Body of pancreas (tissue), 4 donors: ENCODE measurements around the gene MOCS2. TPM values are rescaled to one million over a fixed set of nuclear protein-coding genes. Genes with fewer than 3 reads are reported as not detected.

Source experiments
- ATAC-seq: fragments of 150-250 bp; one replicate; pipeline ENCODE4 v1.9.1; 2016
- DNase-seq, 4 donors: peaks; one replicate each; pipeline ENCODE4 v3.0.0-alpha.2; 2019
- H3K27ac ChIP-seq, 4 donors: fragments of 200-600 bp; sonication (generic); 1 replicate in 3 of 4; 2 replicates in 1 of 4; pipeline versions ENCODE4 v1.5.1 to v1.6.1; 2016 to 2019; ENCODE audit warnings: mild to moderate bottlenecking in 1 of 4, mixed read lengths in 1 of 4, moderate library complexity in 1 of 4
- H3K27me3 ChIP-seq, 2 donors: fragments of 200-600 bp; sonication (generic); one replicate each; pipeline ENCODE4 v1.6.0; 2016; ENCODE audit warnings: mild to moderate bottlenecking in 1 of 2
- H3K36me3 ChIP-seq, 2 donors: fragments of 200-600 bp; sonication (generic); replicated peaks in 1 of 2; 2 replicates each; pipeline ENCODE4 v1.5.1; 2016; ENCODE audit warnings: low read depth in 2 of 2; ENCODE audit not compliant: insufficient read depth in 1 of 2
- H3K4me1 ChIP-seq: fragments of 200-600 bp; sonication (generic); one replicate; pipeline ENCODE4 v1.6.0; 2016
- H3K4me3 ChIP-seq, 2 donors: fragments of 200-600 bp; sonication (generic); 1 replicate in 1 of 2; 2 replicates in 1 of 2; pipeline ENCODE4 v1.5.1; 2016 to 2019
- H3K9me3 ChIP-seq, 3 donors: fragments of 200-600 bp; sonication (generic); 1 replicate in 2 of 3; 2 replicates in 1 of 3; pipeline ENCODE4 v1.5.1; 2016
- POLR2A ChIP-seq, 3 donors: fragments of 450-650 bp; IDR thresholded peaks; one replicate each; pipeline ENCODE4 v1.6.1; 2016; ENCODE audit warnings: antibody characterized with exemption in 3 of 3, mild to moderate bottlenecking in 2 of 3
- WGBS, 2 donors: methylation state at CpG; one replicate each; pipeline ENCODE4 v1.1.5; 2017; 5-methylcytosine and 5-hydroxymethylcytosine counted together
- intact Hi-C: fragments of 100-400 bp; cut with DNase I; formaldehyde crosslinking; loops from one replicate; pipeline ENCODE4 v1.15.1; 2023
- total RNA-seq, 2 donors: library from RNA; depleted of rRNA; stranded (reverse); fragments of >200 nt; gene quantifications; one replicate each; pipeline ENCODE4 v1.1.0, GENCODE V29; 2016
- TF ChIP-seq, protein P1 (sequence below), 7 experiments: fragments of 450-650 bp in 4 of 7; fragments of 200-600 bp in 3 of 7; sonication (generic) in 3 of 7; IDR thresholded peaks; one replicate each; pipeline ENCODE4 v1.5.1; 2016 to 2019; ENCODE audit warnings: antibody characterized with exemption in 7 of 7

Gene MOCS2
- total RNA-seq, 2 donors from 2014 or later = 17.8 to 27.5 TPM

DNA sequence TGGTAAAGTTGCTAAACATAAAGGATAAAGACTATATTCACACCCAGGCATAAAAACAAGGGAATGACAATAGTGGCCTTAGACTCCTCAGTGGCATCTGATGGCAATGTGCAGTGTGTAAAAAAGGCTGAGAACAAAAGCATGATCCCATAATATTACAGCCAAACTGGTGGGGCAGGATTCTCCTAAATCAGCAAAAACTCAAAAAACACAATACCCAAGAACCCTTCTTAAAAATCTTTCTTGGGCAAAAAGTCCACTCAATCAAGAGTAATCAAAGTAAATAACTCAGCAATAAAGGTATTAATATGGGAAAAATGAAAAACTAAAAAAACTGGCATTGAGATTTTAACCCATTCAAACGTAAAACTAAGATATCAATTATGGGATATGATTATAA, 1.6 kb upstream of the MOCS2 start:
- intact Hi-C loops = no loop called here
- WGBS, 2 donors = 87 to 91% methylated on average over 1 of the region's 1 CpG
- TF ChIP-seq, protein P1, sequence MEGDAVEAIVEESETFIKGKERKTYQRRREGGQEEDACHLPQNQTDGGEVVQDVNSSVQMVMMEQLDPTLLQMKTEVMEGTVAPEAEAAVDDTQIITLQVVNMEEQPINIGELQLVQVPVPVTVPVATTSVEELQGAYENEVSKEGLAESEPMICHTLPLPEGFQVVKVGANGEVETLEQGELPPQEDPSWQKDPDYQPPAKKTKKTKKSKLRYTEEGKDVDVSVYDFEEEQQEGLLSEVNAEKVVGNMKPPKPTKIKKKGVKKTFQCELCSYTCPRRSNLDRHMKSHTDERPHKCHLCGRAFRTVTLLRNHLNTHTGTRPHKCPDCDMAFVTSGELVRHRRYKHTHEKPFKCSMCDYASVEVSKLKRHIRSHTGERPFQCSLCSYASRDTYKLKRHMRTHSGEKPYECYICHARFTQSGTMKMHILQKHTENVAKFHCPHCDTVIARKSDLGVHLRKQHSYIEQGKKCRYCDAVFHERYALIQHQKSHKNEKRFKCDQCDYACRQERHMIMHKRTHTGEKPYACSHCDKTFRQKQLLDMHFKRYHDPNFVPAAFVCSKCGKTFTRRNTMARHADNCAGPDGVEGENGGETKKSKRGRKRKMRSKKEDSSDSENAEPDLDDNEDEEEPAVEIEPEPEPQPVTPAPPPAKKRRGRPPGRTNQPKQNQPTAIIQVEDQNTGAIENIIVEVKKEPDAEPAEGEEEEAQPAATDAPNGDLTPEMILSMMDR (IDR thresholded peaks at IDR 0.05) = no peak
- TF ChIP-seq POLR2A (IDR thresholded peaks at IDR 0.05) = no peak
- H3K9me3 ChIP-seq = no peaks in the 10 kb centered on the region
- H3K4me1 ChIP-seq = peaks cover 18% of the 10 kb centered on the region
- H3K27me3 ChIP-seq = no peaks in the 10 kb centered on the region
- H3K36me3 ChIP-seq = no peaks in the 10 kb centered on the region
- ATAC-seq = no peak
- H3K27ac ChIP-seq = no peak overlapping the region
- DNase-seq = no peak
- H3K4me3 ChIP-seq = no peak overlapping the region

DNA sequence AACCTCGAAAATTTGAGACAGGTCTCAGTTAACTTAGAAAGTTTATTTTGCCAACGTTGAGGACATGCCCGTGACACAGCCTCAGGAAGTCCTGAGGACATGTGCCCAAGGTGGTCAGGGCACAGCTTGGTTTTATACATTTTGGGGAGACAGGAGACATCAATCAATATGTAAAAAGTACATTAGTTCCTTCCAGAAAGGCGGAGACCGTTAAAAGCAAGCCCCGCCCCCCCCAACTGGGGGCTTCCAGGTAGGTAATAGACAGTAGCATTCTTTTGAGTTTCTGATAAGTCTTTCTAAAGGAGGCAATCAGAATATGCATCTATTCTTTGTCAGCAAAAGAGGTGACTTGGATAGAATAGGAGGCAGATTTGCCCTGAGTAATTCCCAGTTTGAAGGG, 599 bp upstream of the MOCS2 start:
- Histone ChIP-seq H3K4me3 (peak overlapping the region; percentile 73 to 81), H3K36me3 (no peaks in the 10 kb centered on the region), H3K27ac (peak overlapping the region; percentile 18 to 80 (median 78)), H3K27me3 (no peaks in the 10 kb centered on the region), H3K9me3 (no peaks in the 10 kb centered on the region), H3K4me1 (peaks cover 18% of the 10 kb centered on the region)
- WGBS, 2 donors = 6 to 7% methylated on average over 6 of the region's 6 CpGs
- TF ChIP-seq, protein P1 (IDR thresholded peaks at IDR 0.05) = no peak
- no peak for TF ChIP-seq POLR2A (IDR thresholded peaks at IDR 0.05)
- intact Hi-C loops = no loop called here
- ATAC-seq (peak; percentile 9), DNase-seq (no peak)

DNA sequence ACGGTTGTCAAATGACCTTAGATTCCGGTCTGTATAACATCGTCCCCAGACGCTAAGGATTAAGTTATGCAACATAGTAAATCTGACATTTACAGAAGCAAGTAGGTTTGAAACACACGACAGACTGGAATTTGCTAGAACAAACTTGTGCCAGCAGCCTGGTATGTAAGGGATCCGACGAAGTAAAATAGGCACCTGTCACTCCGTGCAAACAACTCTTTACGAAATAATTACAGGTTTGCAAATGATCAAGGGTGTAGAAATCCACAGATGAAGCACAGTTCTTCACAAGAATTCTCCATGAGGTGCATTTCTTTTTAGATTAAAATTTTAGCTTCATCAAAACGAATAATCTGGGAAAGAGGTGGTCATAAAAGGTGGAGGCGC, 508 bp downstream of the MOCS2 start:
- WGBS, 2 donors = 1% methylated on average over 11 of the region's 11 CpGs
- DNase-seq (peak in 1 of 4 donors; percentile 16), ATAC-seq (peak; percentile 8)
- peaks cover 18% of the 10 kb centered on the region for H3K4me1 ChIP-seq
- no peaks in the 10 kb centered on the region for H3K36me3 ChIP-seq
- TF ChIP-seq, protein P1 (IDR thresholded peaks at IDR 0.05) = no peak
- TF ChIP-seq POLR2A (IDR thresholded peaks at IDR 0.05) = no peak
- H3K4me3 ChIP-seq = peak overlapping the region; percentile 73 to 81
- H3K9me3 ChIP-seq = no peaks in the 10 kb centered on the region
- no peaks in the 10 kb centered on the region for H3K27me3 ChIP-seq
- peak overlapping the region in 3 of 4 donors; percentile 78 to 80 (median 78) for H3K27ac ChIP-seq
- intact Hi-C loops = no loop called here

DNA sequence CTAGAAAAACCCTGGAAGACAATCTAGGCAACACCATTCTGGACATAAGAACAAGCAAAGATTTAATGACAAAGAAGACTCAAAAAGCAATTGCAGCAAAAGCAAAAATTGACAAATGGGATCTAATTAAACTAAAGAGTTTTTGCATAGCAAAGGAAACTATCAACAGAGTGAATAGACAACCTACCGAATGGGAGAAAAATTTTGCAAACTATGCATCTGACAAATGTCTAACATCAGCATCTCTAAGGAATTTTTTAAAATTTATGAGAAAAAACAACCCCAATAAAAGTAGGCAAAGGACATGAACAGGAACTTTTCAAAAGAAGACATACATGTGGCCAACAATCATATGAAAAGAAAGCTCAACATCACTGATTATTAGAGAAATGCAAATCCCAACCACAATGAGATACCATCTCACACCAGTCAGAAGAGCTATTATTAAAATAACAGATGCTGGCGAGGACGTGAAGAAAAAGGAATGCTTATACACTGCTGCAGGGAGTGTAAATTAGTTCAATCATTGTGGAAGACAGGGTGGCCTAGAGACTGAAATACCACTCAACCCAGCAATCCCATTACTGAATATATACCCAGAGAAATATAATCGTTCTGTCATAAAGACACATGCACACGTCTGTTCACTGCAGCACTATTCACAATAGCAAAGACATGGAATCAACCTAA, 3.8 kb downstream of the MOCS2 start:
- H3K27ac ChIP-seq = no peak overlapping the region
- peaks cover 13% of the 10 kb centered on the region for H3K4me1 ChIP-seq
- no peak overlapping the region for H3K4me3 ChIP-seq
- no peaks in the 10 kb centered on the region for H3K9me3 ChIP-seq
- intact Hi-C loops = no loop called here
- 74 to 91% methylated on average over 5 of the region's 5 CpGs for WGBS, 2 donors
- H3K36me3 ChIP-seq = no peaks in the 10 kb centered on the region
- TF ChIP-seq, protein P1 (IDR thresholded peaks at IDR 0.05) = no peak
- no peak for TF ChIP-seq POLR2A (IDR thresholded peaks at IDR 0.05)
- DNase-seq (no peak), ATAC-seq (no peak)
- no peaks in the 10 kb centered on the region for H3K27me3 ChIP-seq

DNA sequence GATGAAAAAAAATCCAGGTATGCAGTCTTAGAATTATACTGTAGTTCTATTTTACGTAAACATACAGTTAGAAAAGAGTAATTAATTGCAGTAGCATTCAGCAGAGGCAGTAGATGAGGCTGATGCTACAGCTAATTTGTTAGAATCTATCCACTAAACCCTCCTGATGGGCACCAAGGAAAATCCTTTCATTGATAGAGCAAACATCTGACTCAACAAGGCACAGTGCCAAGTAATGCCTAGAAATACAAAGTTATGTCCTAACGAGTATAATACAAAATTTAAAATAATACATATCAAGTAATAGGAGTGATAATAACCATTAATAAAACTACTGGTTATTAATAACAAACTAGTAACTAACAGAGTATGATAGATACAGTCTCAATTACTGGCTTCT, 9.0 kb downstream of the MOCS2 start:
- H3K27ac ChIP-seq = no peak overlapping the region
- H3K27me3 ChIP-seq = no peaks in the 10 kb centered on the region
- TF ChIP-seq, protein P1 (IDR thresholded peaks at IDR 0.05) = no peak
- no peak for TF ChIP-seq POLR2A (IDR thresholded peaks at IDR 0.05)
- H3K9me3 ChIP-seq = no peaks in the 10 kb centered on the region
- ATAC-seq (no peak), DNase-seq (no peak)
- intact Hi-C loops = loop anchor here (5.0 kb wide), 1 partner anchor 153 kb away; no protein-coding TSS in a partner anchor
- no peaks in the 10 kb centered on the region for H3K4me1 ChIP-seq
- no peak overlapping the region for H3K4me3 ChIP-seq
- 74 to 76% methylated on average over 2 of the region's 2 CpGs for WGBS, 2 donors
- H3K36me3 ChIP-seq = peaks cover 0 to 13% of the 10 kb centered on the region in 2 donors
